ENCODE results near the gene ASTN2.

Gene ASTN2

GRCh38 chr9:116704470-116704869 is 710.4 kb downstream of the ASTN2 start:
- peak overlapping the region; percentile 57; the same call in 1 of the 2 replicates for H3K27ac ChIP-seq
- no peak for TF ChIP-seq CTCF (conservative IDR thresholded peaks at IDR 0.05)

- TF ChIP-seq CTCF (conservative IDR thresholded peaks at IDR 0.05), result no peak
- no peak overlapping the region for H3K27ac ChIP-seq
Measured at GRCh38 chr9:116703634-116704033, 711.2 kb downstream of the ASTN2 start.

- H3K27ac ChIP-seq, result peak overlapping the region; percentile 62
- no peak for TF ChIP-seq CTCF (conservative IDR thresholded peaks at IDR 0.05)
Measured at GRCh38 chr9:116701940-116702642, 712.8 kb downstream of the ASTN2 start.

GRCh38 chr9:116700882-116701865 is 713.7 kb downstream of the ASTN2 start:
- peak overlapping the region; percentile 62 for H3K27ac ChIP-seq
- TF ChIP-seq CTCF (conservative IDR thresholded peaks at IDR 0.05), result no peak

GRCh38 chr9:116700279-116700678 is 714.6 kb downstream of the ASTN2 start:
- H3K27ac ChIP-seq, result peak overlapping the region; percentile 62
- no peak for TF ChIP-seq CTCF (conservative IDR thresholded peaks at IDR 0.05)

GRCh38 chr9:116697887-116698286 is 717.0 kb downstream of the ASTN2 start:
- no peak for TF ChIP-seq CTCF (conservative IDR thresholded peaks at IDR 0.05)
- H3K27ac ChIP-seq, result no peak overlapping the region

GRCh38 chr9:116697362-116697761 is 717.5 kb downstream of the ASTN2 start:
- no peak overlapping the region for H3K27ac ChIP-seq
- TF ChIP-seq CTCF (conservative IDR thresholded peaks at IDR 0.05), result no peak

Measured in VCaP (cell line).